ENCODE measurements around the gene ITFG1.

The ITFG1 gene

GRCh38 chr16:47473792-47474191, 12.9 kb upstream of the ITFG1 start:
- Histone ChIP-seq H3K27ac (ENCODE audit: extremely low read depth, low read depth, low read length) (no peak overlapping the region), H3K36me3 (ENCODE audit: control insufficient read depth in 2 of 2, insufficient read depth in 1 of 2, low read length in 2 of 2) (no peaks in the 10 kb centered on the region), H3K4me3 (ENCODE audit: low read depth, low read length) (no peak overlapping the region), H3K4me1 (ENCODE audit: control insufficient read depth, insufficient read depth, low read length) (no peaks in the 10 kb centered on the region), H3K9me3 (ENCODE audit: control insufficient read depth, insufficient read depth, low read depth, low read length) (no peaks in the 10 kb centered on the region)
- TF ChIP-seq ZXDB (tag by site-specific recombination; IDR thresholded peaks at IDR 0.05) (no peak), ZNF140 (tag by site-specific recombination; IDR thresholded peaks at IDR 0.05) (no peak), GLIS2 (tag by site-specific recombination; IDR thresholded peaks at IDR 0.05) (no peak), ZEB2 (tag by site-specific recombination; IDR thresholded peaks at IDR 0.05) (no peak), ZNF837 (tag by site-specific recombination; IDR thresholded peaks at IDR 0.05) (no peak), PATZ1 (tag by site-specific recombination; IDR thresholded peaks at IDR 0.05) (no peak), KLF16 (tag by site-specific recombination; IDR thresholded peaks at IDR 0.05) (no peak), ZNF138 (tag by site-specific recombination; IDR thresholded peaks at IDR 0.05; ENCODE audit: borderline replicate concordance) (no peak), ZNF221 (tag by site-specific recombination; IDR thresholded peaks at IDR 0.05; ENCODE audit: borderline replicate concordance) (no peak), ZNF513 (tag by site-specific recombination; IDR thresholded peaks at IDR 0.05) (no peak), KLF1 (tag by site-specific recombination; IDR thresholded peaks at IDR 0.05) (no peak), ZBTB48 (tag by site-specific recombination; IDR thresholded peaks at IDR 0.05) (no peak), ZFHX2 (tag by site-specific recombination; conservative IDR thresholded peaks at IDR 0.05) (no peak), ZNF155 (tag by site-specific recombination; IDR thresholded peaks at IDR 0.05) (no peak), PRDM6 (tag by site-specific recombination; IDR thresholded peaks at IDR 0.05) (no peak), GFI1B (tag by site-specific recombination; IDR thresholded peaks at IDR 0.05) (no peak), ZBTB11 (tag by site-specific recombination; conservative IDR thresholded peaks at IDR 0.05; ENCODE audit: low read depth) (no peak), TCF7L2 (IDR thresholded peaks at IDR 0.05; ENCODE audit: borderline replicate concordance, low read depth, low read length) (no peak), ZNF184 (tag by site-specific recombination; IDR thresholded peaks at IDR 0.05) (no peak)
- CTCF ChIA-PET, result interaction anchor here (0.6 to 1.0 kb wide), 3 partner anchors 13 to 682 kb away, joined by 3 to 4 read pairs (median 4); no protein-coding TSS in a partner anchor
- POLR2A ChIA-PET, result interaction anchor here (1.5 kb wide), 1 partner anchor 13 kb away, joined by 4 read pairs; the partner anchor contains the start of genes ITFG1 and PHKB

All from HEK293 (cell line).